Measurements from ENCODE around the gene TSEN54.
"Not testable (repeated sequence)": the region's sequence is repeated elsewhere in the genome, so short reads cannot be mapped to it uniquely, and the experiment has no call there.

Gene TSEN54

GRCh38 chr17:75516255-75516618 lies at the start of gene TSEN54:
Gene TSEN54 (plus strand): TSS chr17:75516528. CDS start chr17:75516561, 33 bp downstream.
- DNase-seq (ENCODE audit: low read depth in 1 of 2, low spot score in 1 of 2): peak; percentile 87 to 89

DNA sequence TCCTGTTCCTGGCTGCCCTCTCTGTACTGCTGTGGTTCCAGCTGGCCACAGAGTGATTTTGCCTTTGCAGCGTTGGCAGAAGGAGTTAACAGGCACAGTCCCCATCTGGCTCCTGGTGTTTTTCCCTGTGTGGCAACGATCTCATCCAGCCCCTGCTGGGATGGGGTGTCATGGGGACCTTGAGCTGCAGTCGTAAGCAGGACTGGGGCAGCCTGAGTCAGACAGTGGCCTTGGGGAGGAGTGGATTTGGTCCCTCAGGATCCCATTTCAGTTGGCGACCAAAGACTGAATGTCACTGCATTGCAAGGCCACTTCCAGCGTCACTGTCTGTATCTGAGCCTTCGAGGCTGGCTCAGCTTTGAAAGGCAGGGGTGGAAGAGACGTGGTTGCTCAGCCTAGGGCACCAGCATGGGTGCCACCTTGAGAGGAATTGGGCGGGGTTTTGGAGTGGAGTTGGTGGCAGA lies 48.0 kb upstream of the TSEN54 start:
- DNase-seq (ENCODE audit: low read depth in 1 of 2, low spot score in 1 of 2): no peak

- no peak for DNase-seq (ENCODE audit: low read depth in 1 of 2, low spot score in 1 of 2)
Observed at GRCh38 chr17:75468779-75469373, 47.5 kb upstream of the TSEN54 start.

GRCh38 chr17:75471207-75471606 lies 45.1 kb upstream of the TSEN54 start:
- DNase-seq (ENCODE audit: low read depth in 1 of 2, low spot score in 1 of 2): no peak

DNA sequence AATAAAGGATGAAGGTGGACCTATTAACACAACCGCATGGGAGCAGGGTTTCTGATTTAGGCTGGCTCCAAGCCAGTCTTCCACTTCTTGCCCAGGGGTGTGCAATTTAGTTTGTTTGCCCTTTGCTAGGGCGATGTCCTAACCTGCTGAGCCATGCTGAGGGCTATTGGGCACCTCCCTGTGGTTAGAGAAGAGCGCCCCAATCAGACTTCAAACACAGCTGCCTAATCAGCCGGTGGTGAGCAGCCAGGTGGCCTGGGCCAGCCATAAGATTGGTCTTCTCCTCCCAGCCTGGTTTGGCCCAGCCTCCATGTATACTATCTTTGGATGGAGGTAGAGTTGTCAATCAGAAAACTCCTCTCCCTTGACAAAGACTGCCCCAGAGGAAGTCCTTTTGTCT lies 44.2 kb upstream of the TSEN54 start:
- DNase-seq (ENCODE audit: low read depth in 1 of 2, low spot score in 1 of 2): no peak

DNA sequence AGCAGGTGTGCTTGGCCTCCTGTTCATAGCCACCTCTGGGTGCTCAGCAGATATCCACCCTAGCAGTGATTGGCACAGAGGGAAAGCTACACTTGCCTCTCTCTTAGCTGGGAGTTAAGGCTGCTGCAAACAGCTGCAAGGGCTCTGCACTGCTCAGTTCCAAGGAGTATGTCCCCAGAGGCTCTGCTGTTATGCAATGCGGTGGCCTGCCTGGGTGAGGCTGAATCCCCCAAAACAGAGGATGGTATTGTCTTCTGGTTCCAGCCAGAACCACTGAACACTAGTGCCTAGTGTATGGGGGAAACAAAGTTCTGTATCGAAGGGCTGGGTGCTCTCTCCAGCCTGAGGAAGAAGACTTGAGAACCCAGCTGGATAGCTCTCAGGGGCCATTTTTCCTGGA lies 43.1 kb upstream of the TSEN54 start:
- no peak for DNase-seq (ENCODE audit: low read depth in 1 of 2, low spot score in 1 of 2)

- no peak for DNase-seq (ENCODE audit: low read depth in 1 of 2, low spot score in 1 of 2)
Observed at GRCh38 chr17:75474736-75475135, 41.6 kb upstream of the TSEN54 start.

DNA sequence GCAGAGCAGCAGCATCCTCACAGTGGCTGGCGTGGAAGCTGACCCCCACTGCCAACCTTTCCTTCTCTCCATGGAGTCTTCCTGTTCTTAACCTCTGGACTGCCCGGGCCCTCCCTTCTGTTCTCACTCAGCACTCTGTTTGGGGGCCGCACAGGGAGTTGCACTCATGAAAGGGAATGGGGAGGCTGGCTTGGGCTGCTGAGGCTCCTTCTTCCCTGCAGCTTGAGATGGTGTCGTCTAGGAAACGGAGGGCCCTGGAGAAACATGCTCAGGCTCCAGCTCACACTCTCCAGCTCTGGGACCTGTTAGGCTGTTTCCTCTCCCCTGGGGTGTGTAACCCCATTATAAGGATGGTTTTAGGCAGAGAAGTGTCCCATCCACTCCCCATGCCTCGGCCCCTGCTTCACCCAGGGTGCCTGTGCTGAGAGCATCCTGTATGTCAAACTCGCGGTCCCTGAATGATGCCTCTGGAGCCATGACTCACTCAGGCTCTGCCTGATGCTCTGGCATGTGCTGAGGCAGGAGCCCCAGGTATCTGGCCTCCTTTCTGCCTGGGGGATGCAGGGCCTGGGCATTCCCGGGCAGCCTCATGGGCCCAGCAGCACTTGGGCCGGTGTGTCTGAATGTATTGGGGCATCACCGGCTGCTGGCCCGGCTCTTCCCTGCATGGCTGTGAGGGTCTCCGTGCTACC lies 41.0 kb upstream of the TSEN54 start:
- DNase-seq (ENCODE audit: low read depth in 1 of 2, low spot score in 1 of 2): no peak

DNA sequence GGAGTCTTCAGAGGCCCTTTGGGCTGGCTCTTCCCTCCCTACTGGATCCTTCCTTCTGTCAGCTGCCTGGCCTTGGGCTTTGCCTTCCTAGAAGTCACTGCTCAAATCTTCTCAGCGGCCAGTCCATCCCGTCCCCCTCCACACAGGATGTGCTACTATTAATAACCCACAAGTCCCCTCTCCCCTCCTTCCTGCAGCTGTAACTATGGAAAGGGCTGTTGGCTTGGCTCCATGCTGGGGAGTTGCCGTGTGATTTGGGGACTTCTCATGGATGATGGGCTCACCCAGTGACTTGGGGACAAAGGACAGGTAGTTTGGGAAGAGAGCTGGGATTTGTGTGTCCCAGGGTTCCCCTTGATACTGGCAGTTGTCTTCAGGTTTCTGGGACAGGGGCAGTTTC lies 40.5 kb upstream of the TSEN54 start:
- DNase-seq (ENCODE audit: low read depth in 1 of 2, low spot score in 1 of 2): no peak

DNA sequence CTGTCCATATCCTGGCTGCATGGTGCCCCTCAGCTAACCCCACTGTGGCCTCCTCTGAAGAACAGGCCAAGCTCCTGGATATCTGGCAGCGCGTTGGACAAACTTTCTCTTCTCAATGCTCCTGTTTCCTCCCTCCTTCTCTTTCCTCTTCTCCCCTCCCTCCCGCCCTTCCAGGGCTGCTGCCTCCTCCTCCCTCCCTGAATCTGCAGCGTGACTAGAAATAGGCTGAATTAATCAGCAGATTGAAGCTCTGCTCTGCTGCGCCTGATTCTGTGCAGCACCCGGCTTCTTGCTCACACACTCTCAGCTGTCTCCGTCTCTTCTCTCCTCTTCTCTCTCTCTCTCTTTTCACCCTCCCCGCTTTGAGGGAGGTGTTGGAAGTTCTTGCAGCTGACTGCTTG lies 40.1 kb upstream of the TSEN54 start:
- DNase-seq (ENCODE audit: low read depth in 1 of 2, low spot score in 1 of 2): no peak

DNA sequence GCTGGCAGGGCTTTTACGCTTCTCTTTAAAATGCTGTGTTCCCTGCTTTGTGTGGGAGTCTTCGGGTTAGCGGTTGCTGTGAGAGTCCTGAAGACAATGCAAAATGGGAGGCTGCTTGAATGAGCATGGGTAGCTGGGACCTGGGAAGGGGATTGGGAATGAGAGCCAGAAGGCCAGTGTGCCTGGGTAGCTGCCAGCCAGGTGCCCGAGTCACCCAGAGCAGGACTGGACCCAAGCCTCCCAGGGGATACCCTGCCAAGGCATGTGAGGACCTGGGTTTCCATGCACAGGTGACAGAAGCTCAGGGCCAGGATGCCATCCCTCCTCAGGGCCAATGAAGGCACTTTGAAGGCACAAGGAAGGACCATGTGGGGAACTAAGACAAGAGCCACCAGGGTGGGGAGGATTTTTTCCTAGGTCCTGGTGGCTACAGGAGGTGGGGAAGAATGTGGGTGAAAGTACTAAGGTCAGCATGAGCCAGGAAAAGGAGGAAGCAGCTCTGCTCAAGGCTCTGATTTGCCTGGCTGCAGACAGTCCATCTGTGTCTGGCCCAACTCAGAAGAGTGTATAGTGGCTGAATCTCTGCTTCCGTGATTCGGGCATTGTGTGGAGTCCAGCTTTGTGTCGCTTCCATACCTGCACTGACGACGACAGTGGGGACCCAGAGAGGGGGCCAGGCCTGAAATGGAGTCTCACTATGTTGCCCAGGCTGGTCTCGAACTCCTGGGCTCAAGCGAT lies 39.4 kb upstream of the TSEN54 start:
- DNase-seq (ENCODE audit: low read depth in 1 of 2, low spot score in 1 of 2): no peak

- not testable (repeated sequence) for DNase-seq (ENCODE audit: low read depth in 1 of 2, low spot score in 1 of 2)
Observed at GRCh38 chr17:75477490-75477862, 38.9 kb upstream of the TSEN54 start.

DNA sequence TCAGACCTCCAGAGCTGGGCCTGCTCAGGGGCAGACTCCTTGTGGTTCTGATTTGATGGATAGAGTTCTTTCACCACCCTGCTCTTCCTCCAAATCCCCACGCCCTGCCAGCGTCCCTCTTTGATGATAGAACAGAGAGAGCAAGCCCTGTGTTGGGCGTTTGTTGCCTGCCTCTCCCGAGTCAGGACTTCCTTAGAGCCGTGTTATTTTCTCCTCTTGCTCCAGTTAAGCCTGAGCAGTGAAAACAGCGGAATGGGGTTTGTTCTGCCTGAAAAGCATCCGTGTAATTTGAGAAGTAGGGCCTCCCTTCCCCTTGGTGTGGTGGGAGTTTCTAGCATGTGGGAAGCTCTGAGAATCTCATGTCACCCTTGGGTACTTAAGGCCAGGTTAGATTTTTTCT lies 37.8 kb upstream of the TSEN54 start:
- no peak for DNase-seq (ENCODE audit: low read depth in 1 of 2, low spot score in 1 of 2)

DNA sequence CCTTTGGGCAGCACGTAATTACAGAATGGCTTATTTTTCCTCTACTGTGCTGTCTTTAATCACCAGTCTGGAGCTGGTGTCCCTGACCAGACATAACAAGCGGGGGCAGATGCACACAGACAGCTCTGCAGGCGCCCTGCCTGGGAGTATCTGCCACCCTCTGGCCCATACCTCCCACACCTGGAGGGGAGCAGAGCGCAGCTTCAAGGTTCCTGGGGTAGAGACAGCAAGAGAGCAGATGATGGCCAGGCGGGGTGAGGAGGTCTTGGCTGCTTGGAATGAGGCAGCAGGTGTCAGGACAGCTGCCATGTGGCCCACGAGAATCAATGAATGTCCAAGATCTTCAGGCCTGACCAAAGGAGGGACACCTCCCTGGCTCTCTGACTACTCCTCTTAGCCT lies 36.0 kb upstream of the TSEN54 start:
- no peak for DNase-seq (ENCODE audit: low read depth in 1 of 2, low spot score in 1 of 2)

DNA sequence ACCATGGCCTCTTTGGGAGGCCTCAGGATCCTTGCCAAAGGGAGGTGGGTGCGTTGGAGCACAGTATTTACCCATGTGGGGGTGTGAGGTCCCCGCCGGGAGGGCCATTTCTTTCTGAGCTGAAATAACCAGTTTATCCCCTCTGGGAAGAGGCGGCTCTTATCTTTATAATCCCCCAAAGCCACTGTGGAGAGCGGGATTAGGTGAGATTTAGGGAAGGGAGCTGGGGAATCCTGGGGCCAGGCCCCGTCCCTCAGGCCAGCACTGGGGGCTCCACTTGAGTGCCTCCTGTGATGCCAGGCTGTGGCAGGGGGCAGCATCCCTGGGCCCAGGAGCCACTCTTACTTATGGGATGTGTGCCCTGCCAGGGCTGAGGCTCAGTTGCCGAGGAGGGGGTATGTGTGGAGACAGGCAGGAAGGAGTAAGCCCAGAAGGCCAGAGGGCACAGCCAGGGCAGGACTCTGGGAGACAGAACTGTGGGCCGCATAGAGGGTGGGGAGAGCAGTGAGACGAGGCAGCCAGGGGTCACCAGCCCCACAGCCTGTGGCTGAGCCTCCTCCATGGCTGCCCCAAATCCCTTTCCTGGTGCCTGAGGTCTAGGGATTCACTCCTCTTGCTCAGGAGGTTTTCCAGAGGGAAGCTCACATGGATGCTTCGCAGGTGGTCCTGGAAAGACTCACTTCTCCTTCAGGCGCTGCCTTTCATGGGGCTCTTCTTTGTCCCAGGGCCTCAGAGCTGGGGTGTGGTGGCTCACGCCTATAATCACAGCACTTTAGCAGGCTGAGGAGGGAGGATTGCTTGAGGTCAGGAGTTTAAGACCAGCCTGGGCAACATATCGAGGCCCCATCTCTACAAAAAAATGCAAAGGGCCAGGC lies 34.9 kb upstream of the TSEN54 start:
- DNase-seq (ENCODE audit: low read depth in 1 of 2, low spot score in 1 of 2): no peak

- DNase-seq (ENCODE audit: low read depth in 1 of 2, low spot score in 1 of 2): no peak
Observed at GRCh38 chr17:75482098-75482942, 34.0 kb upstream of the TSEN54 start.

DNA sequence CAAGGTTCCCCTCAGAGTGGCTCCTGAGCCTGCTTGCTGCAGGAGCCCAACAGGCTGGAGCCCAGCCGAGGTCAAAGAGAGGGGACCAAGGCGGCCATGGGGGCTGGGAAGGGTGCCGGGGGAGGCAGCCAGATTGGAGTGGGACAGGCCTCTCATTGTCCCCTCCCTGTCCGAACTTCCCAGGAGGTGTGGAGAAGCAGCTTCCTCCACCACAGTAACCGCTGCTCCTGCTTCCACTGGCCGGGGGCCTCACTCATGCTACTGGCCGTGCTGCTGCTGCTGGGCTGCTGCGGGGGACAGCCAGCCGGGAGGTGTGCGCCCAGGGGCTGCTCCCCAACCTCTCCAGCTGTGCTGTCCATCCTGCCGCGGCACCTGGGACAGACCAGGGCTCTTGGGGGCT lies 30.6 kb upstream of the TSEN54 start:
- DNase-seq (ENCODE audit: low read depth in 1 of 2, low spot score in 1 of 2): no peak

- no peak for DNase-seq (ENCODE audit: low read depth in 1 of 2, low spot score in 1 of 2)
Observed at GRCh38 chr17:75486151-75486550, 30.2 kb upstream of the TSEN54 start.

- no peak for DNase-seq (ENCODE audit: low read depth in 1 of 2, low spot score in 1 of 2)
Observed at GRCh38 chr17:75486951-75487350, 29.4 kb upstream of the TSEN54 start.

DNA sequence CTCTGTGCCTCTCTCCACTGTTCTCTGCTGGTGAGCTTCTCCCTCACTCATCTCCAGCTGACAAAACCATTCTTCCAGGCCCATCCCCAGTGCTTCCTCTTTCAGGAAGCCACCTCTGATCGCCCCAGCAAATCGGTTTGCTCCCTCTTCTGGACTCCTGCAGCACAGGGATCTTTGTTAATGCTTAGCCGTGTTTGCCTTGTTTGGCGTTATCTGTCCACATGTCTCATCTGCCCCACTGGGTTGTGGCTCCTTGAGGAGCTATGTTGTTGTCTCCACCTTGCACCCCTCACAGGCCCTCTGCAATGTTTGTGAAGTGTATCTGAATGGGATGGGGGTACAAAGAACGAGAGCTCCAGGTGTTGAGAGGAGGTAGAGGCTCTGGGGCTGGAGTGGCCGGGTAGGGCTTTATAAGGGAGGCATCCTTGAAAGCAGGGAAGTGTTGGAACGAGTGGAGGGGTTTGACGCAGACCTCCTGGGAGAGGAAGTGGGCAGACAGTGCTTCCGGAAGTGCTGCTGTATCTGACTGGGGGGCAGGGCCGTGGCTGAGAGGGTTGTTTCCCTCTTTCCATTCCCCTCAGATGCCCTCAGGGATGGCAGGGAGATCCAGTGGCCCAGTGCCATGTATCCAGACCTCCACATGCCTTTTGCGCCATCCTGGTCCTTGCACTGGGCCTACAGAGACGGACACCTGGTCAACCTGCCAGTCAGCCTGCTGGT lies 28.8 kb upstream of the TSEN54 start:
- DNase-seq (ENCODE audit: low read depth in 1 of 2, low spot score in 1 of 2): peak in 1 of 2 donors; percentile 19
